GM12875 (cell line): ENCODE data around the gene C3orf52.

ENCODE experiments used
- H3K4me3 ChIP-seq: one replicate; pipeline ENCODE4 v1.5.1; 2011; ENCODE audit warnings: low read depth, low read length, control low read depth
- TF ChIP-seq, protein P1 (sequence below): IDR thresholded peaks from 2 replicates; pipeline ENCODE4 v1.5.1; 2011; ENCODE audit warnings: low read depth, mild to moderate bottlenecking, control low read depth, inconsistent platforms, low read length, moderate library complexity, borderline replicate concordance; ENCODE audit not compliant: insufficient read depth

Gene C3orf52

DNA sequence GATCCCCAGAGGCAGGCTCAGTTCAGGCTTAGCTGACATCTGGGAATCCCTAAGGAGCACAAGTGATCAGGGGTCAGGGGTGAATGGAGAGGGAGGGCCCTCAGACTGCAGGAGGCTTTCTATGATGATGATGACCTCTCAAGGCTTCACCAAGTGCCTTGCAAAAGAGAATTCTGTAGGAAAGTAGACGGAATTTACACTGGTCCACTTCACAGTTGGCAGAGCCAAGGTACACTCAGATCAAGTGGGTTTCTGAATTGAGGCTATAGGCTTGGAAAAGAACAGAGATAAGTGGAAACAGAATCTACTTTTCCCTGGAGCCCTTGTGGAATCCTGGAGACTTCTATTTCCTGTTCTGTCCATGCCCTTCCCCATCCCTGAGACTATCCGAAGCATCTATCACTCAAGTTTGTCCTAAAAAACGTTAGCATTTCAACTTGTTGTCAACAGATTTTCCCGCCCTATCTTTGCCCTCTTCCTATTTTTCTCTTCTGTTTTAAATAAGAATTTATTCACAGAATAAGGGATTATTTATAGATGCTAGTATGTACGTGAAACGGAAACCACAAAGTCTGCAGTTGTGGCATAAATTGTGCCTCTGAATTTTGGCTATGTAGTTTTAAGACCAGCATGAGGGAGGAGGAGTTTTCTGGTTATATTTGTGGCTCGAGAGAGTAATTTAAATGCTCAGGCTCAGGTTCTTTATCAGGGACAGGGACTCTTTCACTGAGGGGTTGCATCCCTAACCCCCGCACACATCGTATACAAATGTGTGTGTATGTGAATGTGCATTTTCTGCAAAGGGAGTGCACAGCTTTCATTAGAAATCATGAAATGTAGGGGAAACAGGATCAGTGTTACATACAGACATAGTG is 34.0 kb downstream of the C3orf52 start:
- TF ChIP-seq, protein P1, sequence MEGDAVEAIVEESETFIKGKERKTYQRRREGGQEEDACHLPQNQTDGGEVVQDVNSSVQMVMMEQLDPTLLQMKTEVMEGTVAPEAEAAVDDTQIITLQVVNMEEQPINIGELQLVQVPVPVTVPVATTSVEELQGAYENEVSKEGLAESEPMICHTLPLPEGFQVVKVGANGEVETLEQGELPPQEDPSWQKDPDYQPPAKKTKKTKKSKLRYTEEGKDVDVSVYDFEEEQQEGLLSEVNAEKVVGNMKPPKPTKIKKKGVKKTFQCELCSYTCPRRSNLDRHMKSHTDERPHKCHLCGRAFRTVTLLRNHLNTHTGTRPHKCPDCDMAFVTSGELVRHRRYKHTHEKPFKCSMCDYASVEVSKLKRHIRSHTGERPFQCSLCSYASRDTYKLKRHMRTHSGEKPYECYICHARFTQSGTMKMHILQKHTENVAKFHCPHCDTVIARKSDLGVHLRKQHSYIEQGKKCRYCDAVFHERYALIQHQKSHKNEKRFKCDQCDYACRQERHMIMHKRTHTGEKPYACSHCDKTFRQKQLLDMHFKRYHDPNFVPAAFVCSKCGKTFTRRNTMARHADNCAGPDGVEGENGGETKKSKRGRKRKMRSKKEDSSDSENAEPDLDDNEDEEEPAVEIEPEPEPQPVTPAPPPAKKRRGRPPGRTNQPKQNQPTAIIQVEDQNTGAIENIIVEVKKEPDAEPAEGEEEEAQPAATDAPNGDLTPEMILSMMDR, result no peak
- no peak overlapping the region for H3K4me3 ChIP-seq

DNA sequence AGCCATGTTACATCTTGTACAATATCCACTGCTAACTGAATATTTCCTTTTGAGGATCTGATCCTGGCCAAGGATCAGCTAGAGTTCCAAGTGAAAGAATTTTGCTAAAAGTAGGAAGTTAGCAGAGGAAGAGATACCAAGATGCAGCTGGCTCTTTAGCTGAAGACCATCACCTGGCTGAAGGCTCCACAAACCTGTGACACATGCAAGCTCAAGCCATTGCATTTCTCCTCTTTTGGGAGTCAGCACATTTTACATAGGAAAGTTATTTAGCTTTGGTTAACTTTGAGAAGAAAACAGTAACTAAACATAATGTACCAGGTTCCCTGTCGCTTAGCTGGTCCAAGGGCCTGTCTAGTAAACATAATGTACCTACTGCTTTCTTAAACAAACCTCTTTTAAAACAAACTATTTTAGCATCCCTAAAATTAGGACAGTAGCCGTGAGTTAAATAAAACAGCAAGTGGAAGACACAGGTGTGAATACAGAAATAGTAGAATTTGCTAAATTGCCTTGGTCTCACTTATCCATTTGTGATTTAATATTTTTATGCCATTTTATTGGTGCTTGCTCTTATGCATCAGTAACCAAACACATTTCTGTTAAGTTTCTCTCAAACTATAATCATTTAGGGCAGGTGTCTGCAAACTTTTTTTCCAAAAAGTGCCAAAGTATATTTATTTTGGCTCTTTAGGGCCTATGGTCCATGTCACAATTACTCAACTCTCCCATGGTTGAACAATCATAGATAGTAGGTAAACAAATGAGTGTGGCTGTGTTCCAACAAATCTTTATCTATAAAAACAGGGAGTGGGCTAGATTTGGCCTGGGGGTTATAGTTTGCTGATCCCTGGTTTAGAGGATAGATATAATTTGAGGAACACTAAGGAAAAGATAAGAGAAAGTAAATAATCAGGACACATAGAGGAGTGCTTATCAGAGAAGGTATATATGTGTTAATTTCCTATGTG is 35.7 kb downstream of the C3orf52 start:
- TF ChIP-seq, protein P1, result no peak
- H3K4me3 ChIP-seq, result no peak overlapping the region

DNA sequence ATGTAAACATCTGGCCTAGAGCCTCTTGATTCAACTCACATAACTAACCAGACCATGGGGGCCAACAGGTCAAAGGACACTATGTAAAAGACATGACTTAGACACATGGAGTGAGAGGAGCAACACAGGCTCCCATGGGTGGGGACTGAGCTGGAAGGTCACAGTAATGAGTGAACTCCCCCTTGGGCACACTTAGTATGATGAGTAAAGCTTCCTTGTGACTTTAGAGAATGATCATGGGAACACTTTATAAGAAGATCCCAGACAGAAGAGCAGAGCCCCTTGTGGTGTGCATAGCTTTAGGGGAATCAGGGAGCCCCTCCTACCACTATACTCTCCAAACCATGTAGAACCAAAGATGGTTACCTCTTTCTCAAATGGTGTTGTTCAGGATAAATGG is 36.7 kb downstream of the C3orf52 start:
- TF ChIP-seq, protein P1, result no peak
- H3K4me3 ChIP-seq, result no peak overlapping the region

DNA sequence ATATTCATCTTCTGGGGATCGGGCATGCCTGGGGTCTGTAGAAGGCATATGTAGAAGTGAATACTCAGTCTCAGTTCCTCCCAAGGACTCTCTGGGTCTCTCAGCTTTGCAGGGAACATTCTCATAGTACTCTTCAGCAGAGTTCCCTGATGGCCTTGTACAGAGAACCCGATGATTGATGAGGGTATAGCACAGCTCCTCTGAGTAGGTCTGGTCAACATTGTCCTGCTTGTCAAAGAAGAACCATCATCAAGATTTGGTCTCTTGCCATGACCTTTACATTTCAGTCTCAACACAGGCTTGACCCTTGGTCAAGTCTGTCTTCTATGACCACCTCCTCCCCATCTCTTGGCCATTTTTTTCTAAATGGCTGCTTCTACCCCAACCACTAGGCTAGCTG is 37.4 kb downstream of the C3orf52 start:
- TF ChIP-seq, protein P1, result no peak
- H3K4me3 ChIP-seq, result no peak overlapping the region

DNA sequence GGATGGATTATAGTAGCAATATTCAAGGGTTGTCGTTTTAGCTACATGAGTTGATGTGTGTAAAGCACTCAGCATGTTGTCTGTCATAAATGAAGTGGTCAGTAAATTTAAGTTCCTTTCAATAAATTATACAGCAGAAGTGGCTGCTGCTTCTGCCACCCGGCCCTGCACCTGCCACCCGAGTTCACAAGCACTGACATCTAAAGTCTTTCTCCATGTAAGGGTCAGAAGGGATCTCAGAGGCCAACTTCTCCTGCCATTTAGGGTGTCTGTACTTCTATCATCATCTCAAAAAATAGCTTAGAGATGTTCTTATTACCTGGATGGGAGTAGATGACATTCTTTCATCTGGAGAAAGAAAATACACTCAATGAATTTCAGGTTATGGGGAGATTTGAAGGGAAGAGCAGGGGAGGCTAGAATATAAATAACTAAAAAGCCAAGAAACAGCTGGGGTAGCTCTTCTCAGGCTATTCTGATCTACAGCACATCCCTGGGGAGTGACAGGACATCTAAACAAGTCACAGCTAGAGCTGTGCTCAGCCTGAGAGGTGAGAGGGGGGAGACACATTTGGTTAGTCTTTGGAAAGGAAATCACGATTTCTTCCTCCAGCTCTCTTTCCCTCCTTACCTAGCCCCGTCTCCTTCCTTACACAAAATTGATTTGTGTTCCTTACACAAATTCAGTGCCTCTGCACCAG is 38.9 kb downstream of the C3orf52 start:
- no peak overlapping the region for H3K4me3 ChIP-seq
- TF ChIP-seq, protein P1, result no peak

DNA sequence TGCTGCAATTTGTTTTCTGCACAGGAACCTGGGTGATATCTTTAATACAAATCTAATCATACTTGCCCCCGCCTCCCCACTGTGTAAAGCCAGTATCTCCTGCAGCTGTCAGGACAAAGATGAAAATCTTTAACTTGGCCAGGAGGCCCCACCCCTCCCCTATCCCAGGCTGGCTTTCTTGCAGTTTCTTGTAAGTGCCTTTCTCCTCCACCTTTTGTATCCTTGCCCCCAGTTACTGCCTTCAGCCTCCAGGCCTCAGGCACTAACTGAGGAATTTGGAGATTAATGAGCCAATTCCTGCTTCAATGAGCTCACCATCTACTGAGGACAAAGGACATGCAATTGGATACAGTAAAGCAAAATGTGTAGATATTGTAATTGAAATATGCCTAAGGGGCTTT is 40.3 kb downstream of the C3orf52 start:
- TF ChIP-seq, protein P1, result no peak
- no peak overlapping the region for H3K4me3 ChIP-seq
